NCI-H2196 treated with DMSO at 0.1 percent for 48 hours (cell line): ENCODE data around the gene EPAS1.
"Not testable (repeated sequence)": the region's sequence is repeated elsewhere in the genome, so short reads cannot be mapped to it uniquely, and the experiment has no call there.

Source experiments
- DNase-seq: peaks from one replicate; lab custom pipeline; 2025; ENCODE audit not compliant: unreplicated experiment; lab: John Stamatoyannopoulos, UW

Gene EPAS1

GRCh38 chr2:46381871-46382270 is 84.7 kb downstream of the EPAS1 start:
- no peak for DNase-seq

DNA sequence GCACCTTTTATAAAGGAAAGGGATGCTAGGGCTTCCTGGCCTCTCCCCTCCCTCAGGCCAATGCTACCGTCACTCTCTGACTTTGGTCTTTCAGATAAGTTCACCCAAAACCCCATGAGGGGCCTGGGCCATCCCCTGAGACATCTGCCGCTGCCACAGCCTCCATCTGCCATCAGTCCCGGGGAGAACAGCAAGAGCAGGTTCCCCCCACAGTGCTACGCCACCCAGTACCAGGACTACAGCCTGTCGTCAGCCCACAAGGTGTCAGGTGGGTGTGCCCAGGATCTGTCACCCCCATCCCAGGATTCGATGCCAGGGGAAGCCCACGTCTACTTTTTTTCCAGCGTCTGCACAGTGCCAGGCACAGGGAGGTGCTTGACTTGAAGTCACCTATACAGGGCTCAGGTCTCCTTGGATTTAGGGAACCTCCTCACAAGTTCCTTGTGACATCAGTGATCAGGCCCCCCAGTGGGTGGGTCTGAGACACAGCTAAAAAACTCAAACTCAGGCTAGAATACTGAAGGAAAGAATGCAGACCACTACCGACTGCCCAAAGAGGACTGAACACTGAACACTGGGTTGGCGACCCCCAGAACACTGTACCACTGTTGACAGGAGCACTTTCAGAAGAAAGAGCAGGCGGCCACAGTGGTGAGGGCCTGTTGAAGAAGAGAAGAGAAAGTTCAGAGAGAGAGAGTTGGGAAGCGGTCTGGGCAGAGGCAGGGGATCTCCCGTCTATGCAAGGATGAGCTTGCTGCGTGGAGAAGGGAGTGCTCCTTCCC is 85.3 kb downstream of the EPAS1 start:
- no peak for DNase-seq

GRCh38 chr2:46383113-46383395 is 85.8 kb downstream of the EPAS1 start:
- DNase-seq, result no peak

DNA sequence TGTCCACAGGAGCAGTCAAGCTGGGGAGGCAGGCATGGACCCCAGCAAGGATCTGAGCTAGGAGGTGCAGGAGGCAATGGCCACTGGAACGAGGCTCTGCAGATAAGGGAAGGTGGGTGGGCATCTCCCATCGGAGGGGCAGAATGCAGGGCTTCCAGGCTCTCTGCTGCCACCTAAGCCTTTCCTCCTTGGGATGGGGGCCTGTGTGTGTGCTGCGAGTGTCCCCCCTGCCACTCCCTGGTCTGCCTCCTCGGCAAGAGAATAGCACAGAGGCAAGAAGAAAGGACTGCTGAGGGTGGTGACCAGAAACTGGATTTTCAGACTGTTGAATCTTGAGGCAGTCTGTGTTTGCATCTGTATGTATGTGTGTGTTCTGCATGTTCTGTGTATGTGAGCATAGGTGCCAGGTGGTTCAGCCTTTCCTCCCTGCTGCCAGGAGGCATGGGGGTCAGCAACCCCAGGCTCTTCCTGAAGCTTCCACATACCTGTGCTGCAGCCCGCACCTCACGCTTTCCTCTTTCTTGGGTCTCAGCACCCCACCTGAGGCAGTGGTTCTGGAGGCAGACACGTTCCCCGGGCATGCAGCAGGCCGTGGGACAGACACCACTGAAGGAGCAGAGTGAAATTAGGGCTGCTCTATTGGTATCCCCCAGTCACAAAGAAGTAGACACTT is 86.7 kb downstream of the EPAS1 start:
- no peak for DNase-seq

- no peak for DNase-seq
These were observed 87.2 kb downstream of the EPAS1 start for GRCh38 chr2:46384457-46384815.

DNA sequence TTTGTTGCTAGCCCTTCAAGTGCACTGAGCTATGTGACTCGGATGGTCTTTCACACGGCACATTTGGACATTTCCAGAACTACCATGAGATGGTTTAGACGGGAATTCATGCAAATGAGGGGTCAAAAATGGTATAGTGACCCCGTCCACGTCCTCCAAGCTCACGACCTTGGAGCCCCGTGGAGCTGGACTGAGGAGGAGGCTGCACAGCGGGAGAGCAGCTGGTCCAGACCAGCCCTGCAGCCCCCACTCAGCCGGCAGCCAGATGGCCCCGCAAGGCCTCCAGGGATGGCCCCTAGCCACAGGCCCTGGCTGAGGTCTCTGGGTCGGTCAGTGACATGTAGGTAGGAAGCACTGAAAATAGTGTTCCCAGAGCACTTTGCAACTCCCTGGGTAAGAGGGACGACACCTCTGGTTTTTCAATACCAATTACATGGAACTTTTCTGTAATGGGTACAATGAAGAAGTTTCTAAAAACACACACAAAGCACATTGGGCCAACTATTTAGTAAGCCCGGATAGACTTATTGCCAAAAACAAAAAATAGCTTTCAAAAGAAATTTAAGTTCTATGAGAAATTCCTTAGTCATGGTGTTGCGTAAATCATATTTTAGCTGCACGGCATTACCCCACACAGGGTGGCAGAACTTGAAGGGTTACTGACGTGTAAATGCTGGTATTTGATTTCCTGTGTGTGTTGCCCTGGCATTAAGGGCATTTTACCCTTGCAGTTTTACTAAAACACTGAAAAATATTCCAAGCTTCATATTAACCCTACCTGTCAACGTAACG is 88.8 kb downstream of the EPAS1 start:
- no peak for DNase-seq

- no peak for DNase-seq
These were observed 89.6 kb downstream of the EPAS1 start for GRCh38 chr2:46386763-46387162.

DNA sequence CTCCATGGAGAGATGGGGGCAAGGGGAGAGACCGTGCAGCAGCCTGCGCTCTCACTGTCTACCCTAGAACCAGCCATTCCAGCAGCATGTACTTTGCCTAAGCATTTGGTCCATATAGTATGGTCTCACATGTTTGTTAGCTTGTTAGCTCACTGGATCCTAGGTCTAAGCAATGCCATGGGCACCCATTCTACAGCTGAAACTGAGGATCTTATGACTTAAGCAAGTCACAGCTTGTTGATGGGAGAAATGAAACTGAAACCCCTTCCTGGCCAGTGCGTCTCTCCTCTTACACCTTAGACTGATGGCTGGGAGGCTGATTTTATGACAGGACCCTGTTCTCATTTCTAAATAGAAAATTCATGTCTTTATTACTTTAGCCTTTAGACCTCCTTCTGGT is 90.1 kb downstream of the EPAS1 start:
- no peak for DNase-seq

DNA sequence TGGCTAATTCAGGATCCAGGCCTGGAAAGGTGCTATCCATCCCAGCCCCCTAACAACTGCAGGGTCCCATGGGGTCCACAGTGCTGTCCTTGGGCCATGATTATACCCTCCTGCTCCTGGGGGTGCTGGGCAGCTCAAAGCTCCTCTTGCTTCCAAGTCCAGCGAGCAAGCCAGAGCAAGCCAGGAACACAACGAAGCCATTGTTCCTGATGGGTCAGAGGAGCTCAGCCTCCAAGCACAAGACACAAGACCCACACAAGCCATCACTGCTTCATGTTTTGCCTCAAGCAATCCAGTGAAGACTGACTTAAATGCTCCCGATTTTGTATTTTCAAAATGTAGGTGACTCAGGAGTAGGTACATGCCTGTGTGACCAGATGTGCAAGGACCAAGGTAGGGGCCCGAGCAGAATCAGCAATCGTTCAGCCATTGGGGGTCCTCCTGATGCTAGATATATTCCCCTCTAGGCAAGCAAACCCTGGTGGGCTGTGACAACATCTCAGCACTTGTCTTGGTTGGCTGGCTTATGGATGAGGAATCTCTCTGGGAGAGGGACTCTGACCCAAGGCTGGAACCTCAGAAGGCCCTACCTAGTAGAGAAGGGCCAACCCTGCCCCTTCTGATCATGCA is 90.8 kb downstream of the EPAS1 start:
- DNase-seq, result no peak

GRCh38 chr2:46388881-46389280 is 91.7 kb downstream of the EPAS1 start:
- DNase-seq, result no peak

GRCh38 chr2:46389417-46389916 is 92.3 kb downstream of the EPAS1 start:
- DNase-seq, result no peak

DNA sequence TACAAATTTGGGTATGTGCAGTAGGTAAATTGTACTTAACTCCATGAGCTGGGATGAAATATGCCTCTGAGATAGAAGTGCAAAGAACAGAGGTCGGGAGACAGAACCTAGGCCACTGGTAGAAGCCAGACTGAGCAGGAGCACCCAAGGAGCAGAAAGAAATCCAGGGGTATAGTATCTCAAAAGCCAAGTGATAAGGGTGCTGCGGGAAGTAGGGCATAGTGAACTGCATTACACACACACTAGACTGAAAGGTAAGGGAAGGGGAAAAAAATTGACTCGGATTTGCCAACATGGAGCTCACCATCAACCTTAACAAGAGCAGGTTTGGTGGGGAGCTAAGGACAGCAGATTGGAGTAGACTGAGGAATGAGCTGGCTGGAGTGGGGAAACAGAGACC is 92.8 kb downstream of the EPAS1 start:
- DNase-seq, result no peak

DNA sequence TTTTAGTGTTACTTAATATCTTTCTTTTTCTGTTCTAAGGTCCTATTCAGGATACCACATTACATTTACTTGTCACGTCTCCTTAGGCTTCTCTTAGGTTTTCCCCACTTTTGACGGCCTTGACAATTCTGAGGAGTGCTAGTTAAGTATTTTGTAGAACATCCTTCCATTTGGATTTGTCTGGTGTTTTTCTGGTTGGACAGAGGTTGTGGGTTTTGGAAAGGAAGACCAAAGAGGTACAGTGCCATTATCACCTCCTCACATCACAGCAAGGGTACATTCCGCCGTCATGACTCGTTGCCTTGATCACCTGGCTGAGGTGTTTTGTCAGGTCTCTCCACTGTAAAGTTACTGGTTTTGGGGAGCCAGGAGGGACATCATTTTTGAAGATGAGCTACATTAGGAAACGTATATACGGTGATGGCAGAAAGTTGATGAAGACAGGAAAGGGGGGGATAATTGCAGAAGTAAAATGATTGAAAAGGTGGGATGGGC is 93.7 kb downstream of the EPAS1 start:
- DNase-seq, result no peak

- no peak for DNase-seq
These were observed 95.5 kb downstream of the EPAS1 start for GRCh38 chr2:46392561-46393346.

DNA sequence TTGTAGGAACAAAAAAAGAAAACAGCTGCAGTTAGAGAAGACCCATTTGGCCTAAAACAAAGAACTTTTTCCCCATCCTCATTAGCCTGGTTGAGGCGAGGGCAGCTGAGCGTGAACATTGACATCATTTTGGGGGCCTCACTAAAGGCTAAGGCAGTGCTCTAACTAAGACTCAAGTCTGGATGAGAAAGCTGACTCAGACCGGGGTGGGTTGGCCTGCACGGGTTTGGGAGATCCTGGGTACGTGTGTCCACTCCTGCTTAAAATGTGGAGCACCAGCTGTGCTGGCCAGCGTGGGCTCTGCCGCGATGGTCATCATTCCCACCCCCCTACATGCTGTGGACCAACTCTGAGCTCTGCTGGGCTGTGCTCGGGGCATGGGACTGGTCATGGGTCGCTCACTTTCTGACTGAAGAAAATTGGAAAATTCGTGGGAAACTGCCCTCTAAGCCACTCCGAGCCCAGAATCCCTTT is 96.2 kb downstream of the EPAS1 start:
- no peak for DNase-seq

DNA sequence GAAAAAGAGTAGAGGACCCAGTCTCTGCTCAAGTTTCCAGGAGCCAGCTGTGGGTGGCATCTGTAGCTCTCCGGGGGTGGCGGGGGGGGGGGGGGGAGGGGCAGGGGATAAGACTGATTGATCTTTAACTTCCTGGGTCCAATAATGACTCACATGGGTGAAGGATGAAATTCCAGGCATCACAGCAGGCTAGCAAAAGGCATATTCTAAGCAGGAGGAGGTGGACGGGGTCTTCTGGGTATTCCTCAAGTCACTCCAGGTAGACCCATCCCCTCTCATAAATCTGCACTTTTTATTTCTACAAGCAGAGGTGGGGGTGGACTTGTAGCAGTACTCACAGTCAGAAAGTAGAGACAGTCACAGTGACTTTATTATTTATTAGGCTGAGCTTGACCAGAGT is 96.7 kb downstream of the EPAS1 start:
- no peak for DNase-seq

GRCh38 chr2:46394649-46395510 is 97.7 kb downstream of the EPAS1 start:
- no peak for DNase-seq

GRCh38 chr2:46395730-46396129 is 98.5 kb downstream of the EPAS1 start:
- not testable (repeated sequence) for DNase-seq

DNA sequence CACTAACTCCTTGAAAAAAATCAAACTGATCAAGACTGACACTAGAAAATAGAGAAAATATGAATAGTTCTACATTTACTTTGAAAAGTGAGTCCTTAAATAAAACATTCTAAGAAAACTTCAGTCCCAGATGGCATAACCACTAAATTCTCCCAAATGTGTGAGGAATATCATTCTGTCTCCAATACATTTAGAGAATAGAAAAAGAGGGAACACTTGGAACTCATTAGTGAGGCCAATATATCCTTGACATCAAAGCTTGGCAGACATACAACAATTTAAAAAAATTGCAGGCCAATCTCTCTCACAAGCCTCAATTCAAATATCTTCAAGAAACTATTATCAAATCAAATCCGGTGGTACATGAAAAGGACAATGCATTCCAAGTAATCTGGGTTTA is 102.8 kb downstream of the EPAS1 start:
- DNase-seq, result no peak

DNA sequence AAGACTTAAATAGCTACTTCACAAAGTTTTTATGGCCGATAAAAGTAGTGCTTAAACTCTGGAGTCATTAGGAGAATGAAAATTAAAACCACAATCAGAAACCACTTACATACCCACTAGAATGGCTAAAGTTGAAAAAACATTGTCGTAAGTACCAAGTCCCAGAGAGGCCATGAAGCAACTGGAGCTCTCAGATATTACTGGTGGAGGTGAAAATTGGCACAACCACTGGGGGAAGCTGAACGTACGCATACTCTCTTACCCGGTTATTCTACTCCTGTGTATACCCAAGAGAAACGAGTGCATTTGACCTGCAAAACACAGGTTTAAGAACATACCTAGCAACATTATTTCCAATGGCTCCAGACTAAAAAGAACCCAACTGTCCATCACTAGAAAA is 105.7 kb downstream of the EPAS1 start:
- DNase-seq, result no peak
